NOMO-1 (cell line): ENCODE results near the gene KCTD14.
A peak's percentile ranks its signal among the peaks of the same experiment; 100 is the strongest.
"Not testable (repeated sequence)": the region's sequence is repeated elsewhere in the genome, so short reads cannot be mapped to it uniquely, and the experiment has no call there.

Experiments
- DNase-seq, 2 experiments: peaks; one replicate each; lab custom pipeline; 2025; ENCODE audit not compliant: unreplicated experiment in 2 of 2; lab: John Stamatoyannopoulos, UW

KCTD14 gene

DNA sequence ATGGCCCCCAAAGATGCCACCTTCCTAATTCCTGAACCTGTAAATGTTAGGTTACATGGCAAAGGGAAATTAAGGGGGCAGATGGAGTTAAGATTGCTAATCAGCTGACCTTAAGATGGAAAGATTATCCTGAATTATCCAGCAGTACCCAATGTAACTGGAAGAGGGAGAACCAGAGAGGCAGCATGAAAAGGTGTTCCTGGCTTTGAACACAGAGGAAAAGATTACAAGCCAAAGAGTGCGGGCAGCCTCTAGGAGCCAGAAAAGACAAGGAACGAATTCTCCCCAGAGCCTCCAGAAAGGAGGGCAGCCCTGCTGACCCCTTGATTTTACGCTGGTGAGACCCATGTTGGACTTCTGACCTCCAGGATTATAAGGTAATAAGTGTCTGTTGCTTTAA lies 25.5 kb upstream of the KCTD14 start:
- DNase-seq, result no peak

DNA sequence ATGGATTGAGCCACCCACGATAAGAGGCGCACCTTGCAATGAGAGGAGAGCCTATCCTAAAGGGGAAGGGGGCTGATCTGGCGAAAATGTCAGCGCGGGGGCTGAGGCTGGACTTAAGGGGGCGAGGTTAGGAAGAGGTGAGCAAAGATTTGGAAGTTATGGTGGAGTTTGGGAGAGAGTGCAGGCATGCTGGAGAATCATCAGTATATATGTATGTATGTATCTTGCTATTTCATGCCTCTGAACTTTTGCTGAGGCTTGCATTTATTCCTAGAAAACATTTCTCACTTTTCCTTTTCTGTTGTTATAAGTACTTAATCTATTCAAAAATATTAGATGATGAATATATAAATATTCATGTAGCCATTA lies 23.4 kb upstream of the KCTD14 start:
- no peak for DNase-seq

- peak; percentile 31 to 41 for DNase-seq
These were observed 22.9 kb upstream of the KCTD14 start for GRCh38 chr11:78045851-78046485.

DNA sequence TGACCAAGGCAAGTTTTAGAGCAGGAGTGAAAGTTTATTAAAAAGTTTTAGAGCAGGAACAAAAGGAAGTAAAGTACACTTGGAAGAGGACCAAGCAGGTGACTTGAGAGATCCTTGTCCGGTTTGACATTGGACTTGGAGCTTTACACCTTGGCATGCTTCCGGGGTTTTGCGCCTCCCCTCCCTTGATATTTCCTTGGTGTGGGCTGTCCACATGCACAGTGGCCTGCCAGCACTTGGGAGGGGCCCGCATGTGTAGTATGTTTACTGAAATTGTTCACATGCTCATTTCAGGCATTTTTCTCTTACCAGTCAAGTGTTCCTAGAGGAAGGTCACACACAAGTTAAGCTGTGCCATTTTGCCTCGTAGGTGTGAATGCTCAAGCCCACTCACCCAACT lies 21.6 kb upstream of the KCTD14 start:
- DNase-seq, result no peak

DNA sequence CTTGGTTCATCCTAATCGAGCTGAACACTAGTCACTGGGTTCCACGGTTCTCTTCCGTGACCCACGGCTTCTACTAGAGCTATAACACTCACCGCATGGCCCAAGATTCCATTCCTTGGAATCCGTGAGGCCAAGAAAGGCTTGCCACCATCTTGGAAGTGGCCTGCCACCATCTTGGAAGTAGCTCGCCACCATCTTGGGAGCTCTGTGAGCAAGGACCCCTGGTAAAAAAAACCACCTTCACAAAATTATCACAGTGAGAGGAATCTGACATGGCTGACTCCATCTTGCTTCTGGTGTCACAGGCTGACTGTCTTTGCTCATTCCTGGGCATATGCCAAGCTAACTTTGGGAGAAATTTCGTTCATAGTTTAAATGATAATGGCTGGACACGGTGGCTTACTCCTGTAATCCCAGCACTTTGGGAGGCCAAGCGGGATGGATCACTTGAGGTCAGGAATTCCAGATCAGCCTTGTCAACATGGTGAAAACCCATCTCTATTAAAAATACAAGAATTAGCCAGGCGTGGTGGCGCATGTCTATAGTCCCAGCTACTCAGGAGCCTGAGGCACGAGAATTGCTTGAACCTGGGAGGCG lies 18.9 kb upstream of the KCTD14 start:
- DNase-seq, result no peak

DNA sequence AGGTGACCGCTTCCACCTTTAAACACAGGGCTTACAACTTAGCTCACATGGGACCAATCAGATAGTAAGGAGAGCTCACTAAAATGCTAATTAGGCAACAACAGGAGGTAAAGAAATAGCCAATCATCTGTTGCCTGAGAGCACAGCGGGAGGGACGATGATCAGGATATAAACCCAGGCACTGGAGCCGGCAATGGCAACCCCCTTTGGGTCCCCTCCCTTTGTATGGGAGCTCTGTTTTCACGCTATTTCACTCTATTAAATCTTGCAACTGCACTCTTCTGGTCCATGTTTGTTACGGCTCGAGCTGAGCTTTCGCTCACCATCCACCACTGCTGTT lies 18.3 kb upstream of the KCTD14 start:
- DNase-seq, result not testable (repeated sequence)

DNA sequence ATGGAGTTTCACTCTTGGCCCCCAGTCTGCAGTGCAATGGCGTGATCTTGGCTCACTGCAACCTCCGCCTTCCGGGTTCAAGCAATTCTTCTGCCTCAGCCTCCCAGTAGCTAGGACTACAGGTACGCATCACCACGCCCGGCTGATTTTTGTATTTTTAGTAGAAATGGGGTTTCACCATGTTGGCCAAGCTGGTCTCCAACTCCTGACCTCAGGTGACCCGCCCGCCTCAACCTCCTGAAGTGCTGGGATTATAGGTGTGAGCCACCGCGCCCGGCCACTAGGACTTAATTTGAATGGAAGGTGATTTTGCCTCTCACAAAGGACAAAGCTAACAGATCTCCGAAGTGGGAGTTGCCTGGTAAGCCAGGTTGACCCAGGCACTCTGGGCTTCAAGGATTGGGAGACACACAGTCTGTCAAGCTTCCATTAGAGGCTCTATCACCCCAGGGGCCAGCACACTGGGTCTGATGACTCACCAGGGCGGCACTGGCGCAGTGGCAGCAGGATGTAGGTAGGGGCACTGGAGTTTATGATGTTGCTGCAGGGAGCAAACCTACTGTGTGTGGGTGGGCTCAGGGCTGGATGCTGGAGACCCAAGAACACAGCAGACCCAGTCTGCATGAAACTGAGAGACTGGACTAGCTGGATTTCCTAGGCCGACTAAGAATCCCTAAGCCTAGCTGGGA lies 17.8 kb upstream of the KCTD14 start:
- DNase-seq, result no peak

- no peak for DNase-seq
These were observed 17.0 kb upstream of the KCTD14 start for GRCh38 chr11:78039919-78040671.

GRCh38 chr11:78039391-78039918 lies 16.4 kb upstream of the KCTD14 start:
- no peak for DNase-seq

DNA sequence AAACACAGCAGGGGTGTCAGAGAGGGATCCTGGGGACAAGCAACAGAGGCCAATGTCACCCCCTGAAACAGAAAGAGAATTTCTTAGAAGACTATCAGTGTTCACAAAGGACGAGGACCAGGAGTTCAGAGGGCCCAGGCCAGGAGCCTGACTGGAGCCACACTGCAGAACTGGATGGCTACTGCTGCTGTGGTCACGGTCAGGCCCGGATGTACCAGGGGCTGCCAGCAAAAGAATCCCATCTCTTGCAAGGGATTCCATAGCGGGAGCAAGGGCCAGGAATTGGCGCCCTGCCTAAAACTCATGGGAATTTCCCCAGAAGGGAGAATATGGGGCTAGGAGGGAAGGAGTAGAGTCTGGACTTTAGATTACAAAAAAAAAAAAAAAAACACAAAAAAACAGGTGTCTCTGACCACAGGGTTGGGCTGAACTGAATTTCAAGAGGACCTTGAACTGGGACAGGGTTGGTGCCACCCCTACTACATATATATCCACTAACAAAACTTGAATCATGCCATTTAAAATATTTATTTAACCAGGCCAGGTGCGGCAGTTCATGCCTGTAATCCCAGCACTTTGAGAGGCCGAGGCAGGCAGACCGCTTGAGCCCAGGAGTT lies 15.7 kb upstream of the KCTD14 start:
- DNase-seq, result no peak

DNA sequence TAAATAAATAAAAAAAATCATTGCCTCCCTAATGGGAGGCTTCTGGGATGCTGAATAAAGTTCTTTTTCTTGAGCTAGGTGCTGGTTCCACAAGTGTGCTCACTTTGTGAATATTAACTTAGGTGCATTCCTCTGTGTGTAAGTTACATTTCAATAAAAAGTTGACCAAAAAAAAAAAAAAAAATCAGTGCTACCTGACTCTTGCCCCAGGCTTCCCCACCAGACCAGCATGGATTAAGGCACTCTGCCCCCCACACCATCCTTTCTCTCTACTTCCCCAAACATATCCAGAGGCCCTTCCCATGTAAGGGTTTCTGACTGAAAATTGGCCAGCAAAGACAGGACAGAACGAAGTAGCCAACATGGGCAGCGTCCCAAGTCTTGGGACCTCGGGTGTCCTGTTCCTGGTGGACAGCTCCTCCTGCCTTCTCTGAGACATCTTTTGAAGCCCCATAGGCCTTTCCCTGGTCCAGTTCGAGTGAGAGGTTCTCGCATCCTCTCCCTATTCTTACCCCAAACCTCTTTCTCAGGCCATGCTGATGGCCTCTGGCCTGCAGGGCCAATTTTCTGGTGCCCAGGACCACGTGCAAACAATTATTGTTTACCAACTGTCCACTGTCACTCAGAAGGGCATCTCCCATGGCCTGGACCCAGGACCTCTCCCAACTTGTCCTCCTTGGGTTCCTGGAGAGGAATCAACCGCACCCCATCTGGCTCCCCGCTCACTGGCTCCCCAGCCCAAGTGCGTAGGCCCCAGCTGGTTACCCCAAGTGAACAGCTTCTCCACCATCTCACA lies 14.9 kb upstream of the KCTD14 start:
- DNase-seq, result no peak

DNA sequence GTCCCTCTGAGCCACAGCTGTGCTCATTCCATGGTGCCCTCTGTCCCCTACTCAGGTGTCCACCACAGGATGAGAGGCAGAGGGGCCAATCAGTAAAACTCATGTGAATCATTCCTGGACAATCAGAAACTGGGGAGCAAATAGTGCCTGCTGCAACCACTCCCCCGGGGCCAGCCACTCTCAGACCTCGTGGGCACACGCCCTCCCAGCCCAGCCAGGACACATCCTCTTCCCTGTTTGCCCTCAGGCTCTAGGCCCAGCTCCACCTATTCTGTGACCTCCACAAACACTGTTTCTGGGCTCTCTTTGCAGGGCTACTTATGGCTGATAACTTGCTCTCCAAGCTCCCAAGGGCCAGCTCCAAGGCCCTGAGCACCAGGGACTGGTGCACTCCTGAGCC lies 14.0 kb upstream of the KCTD14 start:
- no peak for DNase-seq

DNA sequence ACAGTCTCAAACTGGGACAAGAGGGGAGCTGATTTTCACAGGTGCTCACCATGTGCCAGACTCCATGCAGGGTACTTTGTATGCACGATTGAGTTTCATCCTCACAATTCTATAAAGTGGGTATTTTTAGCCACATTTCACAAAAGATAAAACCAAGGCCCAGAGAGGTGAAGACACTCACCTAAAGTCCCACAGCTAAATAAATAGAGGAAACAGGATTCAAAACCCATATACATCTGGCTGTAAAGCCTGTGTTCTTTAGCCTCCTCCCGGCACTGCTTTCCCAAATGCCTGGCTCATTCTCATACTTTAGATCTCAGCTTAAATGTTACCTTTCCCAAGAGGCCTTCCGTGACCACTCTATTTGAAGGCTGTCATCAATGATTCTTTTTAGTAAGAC lies 13.2 kb upstream of the KCTD14 start:
- DNase-seq, result no peak

- DNase-seq, result no peak
These were observed 11.5 kb upstream of the KCTD14 start for GRCh38 chr11:78034623-78035022.

DNA sequence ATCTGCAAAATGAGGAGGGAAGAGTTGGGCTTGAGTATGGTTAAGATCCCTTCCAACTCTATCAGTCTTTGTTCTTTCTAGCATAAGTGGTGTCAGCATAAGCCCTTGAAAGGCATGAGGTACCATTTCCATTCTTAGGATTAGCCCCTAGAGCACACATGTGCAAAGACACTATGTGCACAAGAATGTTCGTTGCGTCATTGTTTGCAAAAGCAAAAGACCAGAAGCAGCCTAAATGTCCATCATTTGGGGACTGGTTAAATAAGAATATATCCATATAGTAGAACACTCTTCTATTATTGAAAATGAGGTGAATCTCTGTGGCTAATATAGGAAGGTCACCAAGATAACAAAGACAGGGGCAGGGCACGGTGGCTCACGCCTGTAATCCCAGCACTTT lies 10.0 kb upstream of the KCTD14 start:
- DNase-seq, result no peak

GRCh38 chr11:78032090-78032489 lies 9.0 kb upstream of the KCTD14 start:
- no peak for DNase-seq

DNA sequence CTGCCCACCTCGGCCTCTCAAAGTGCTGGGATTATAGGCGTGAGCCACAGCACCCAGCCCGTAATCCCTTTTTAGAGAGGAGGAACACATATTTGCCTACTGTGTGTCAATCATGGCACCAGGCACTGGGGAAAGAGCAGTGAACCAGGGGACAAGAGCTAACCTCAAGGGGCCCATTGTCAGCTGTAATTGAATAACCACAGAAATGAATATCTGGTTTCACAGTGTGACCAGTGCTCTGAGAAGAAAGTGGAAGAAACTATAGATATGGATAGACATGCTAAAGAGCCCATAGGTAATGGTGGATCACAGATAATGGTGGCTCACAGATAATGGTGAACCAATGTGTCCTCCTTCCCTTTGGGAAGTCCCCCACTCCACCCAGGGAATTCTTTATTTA lies 8.6 kb upstream of the KCTD14 start:
- DNase-seq, result no peak

DNA sequence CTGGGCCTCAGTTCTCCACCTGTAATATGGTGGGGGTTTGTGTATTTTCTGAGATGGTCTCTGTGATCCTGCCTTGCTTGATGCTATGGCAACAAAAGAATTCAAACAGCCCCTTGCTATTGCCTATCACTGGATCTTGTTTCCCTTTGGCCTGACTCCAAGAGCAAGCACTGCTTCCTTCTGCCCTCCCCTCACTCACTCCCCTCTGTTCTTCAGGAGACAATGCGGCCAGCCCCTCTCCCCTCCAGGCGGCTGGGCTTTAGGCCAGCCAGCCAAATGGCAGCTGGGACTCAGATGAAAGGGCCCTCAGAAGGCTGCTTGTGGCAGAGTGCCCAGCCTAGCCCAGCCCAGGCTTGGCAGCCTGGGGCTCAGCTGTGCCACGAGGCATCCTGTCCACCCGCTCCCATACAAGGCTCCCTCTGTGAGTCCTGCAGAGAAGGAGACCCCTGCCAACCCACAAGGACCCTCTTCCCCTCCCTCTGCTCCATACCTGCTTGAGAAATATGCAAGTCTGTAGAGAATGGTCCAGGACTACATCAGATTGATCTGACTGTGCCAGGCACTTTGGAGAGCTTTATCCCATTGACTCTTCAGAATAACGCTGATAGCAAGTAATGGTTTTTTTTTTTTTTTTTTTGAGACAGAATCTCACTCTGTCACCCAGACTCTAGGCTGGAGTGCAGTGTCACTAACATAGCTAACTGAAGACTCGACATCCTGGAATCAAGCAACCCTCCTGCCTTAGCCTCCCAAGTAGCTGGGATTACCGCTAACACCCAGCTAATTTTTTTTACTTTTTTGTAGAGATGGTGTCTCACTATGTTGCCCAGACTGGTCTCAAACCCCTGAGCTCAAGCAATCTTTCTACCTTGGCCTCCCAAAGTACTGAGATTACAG lies 7.6 kb upstream of the KCTD14 start:
- DNase-seq, result no peak

DNA sequence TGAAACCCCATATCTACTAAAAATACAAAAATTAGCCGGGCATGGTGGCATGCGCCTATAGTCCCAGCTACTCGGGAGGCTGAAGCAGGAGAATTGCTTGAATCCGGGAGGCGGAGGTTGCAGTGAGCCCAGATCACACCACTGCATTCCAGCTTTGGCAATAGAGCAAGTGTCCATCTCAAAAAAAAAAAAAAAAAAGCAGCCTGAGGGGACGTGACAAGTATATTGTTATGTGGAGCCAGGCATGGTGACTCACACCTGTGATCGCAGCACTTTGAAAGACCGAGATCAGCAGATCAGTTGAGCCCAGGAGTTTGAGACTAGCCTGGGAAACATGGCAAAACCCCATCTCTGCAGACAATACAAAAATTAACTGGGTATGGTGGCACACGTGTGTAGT lies 5.3 kb upstream of the KCTD14 start:
- not testable (repeated sequence) for DNase-seq
